Hematopoietic multipotent progenitor cell treated with erythropoietin and hydrocortisone succinate and interleukin-3 and kit ligand, for 17 days (in vitro differentiated cells): Measurements from ENCODE around the gene FAM114A1.

Experiments
- DNase-seq: peaks from one replicate; pipeline ENCODE4 v3.0.0-alpha.2; 2015; ENCODE audit warnings: low spot score

FAM114A1 gene

DNA sequence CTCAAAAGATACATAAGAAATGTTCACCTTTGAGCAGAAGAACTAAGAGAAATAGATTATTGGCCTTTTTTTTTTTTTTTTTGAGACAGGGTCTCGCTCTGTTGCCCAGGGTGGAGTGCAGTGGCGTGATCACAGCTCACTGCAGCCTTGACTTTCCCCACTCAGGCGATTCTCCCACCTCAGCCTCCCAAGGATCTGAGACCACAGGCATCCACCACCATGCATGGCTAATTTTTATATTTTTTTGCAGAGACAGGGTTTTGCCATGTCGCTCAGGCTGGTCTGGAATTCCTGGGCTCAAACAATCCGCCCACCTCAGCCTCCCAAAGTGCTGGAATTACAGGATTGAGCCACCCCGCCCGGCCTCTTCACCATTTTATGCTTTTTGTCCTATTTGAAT lies 8.1 kb upstream of the FAM114A1 start:
- no peak for DNase-seq

DNA sequence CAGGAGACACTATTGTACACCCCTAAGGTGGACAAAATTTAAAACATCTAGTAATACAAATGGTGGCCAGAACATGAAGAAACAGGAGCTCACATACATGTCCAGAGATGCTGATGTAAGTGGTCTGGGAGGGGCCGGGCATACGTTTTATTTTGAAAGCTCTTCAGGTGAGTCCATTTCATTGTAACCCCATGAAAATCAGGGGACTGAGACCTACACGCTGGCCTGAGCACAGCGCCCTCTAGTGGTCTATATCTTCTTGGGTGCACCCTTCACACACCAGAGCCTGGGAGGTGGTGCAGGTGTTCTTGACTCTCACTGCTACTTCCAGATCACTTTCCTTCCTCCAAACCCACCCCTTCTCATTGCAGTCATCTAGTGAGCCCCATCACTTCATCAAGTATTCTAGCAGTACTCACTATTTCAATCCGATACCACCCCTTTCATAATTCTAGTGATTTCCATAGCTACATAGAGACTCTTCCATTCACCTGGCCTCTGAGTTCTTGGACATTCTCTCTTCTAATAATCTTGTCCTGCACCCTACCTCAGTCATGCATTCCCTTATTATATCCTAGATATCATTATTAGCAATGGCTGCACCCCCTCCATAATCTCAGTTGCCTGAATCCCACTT lies 6.7 kb upstream of the FAM114A1 start:
- peak; percentile 80 for DNase-seq

DNA sequence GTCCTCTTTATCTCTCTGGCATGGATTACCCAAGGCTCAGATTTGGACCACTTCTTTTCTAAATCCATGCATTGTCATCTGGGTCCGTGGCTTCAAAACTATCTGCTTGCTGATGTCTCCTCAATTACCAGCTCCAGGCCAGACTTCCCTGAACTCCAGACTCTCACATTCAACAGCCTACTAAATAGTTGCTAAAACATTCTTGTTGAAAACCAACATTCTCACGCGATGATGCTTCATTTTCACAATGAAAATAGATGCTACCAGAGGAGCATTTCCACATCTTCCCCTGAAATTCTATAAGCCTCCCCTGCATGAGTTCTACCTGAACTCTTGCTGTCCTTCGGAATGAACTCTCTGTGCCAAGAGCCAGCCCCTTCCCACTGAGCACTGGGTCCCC lies 5.8 kb upstream of the FAM114A1 start:
- no peak for DNase-seq

DNA sequence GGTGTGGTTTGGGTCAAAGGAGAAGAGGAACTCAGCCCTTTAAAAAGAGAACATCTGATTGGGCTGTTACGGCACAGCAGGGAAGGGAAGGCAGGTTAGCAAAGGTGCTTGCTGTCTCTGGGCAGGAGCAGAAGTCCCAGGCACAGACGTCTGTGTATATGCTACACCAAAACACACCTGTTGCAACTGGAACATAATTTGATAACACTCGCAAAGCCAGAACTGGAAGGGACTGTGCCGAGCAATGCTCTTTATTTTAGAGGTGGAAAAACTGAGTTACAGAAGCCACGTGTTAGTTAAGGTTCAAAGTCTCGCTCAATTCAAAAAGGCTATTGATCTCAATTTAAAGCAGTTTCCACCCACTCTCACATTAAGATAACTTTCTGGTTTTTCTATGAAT lies 2.2 kb upstream of the FAM114A1 start:
- DNase-seq = no peak

DNA sequence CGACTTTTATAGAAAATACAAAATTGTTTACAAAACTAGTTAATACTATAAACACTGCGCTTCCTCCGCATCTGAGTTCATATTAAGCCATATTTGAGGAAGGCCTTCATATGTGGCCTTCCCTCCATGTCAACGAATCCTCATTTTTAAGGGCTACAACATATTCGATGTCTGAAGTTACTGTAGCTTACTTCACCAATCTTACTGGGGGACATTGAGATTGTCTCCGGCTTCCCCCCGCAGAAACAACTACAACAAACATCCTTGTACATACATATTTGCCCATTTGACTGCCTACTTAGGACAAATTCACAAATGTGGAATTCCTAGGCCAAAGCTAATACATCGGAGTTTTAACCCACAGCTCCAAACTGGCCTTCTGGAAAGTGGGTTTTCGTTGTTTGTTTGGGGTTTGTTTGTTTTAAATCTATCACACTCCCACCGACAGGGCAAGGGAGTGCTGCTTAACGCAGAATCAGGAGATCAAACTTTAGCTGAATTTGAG lies 581 bp upstream of the FAM114A1 start:
- no peak for DNase-seq

DNA sequence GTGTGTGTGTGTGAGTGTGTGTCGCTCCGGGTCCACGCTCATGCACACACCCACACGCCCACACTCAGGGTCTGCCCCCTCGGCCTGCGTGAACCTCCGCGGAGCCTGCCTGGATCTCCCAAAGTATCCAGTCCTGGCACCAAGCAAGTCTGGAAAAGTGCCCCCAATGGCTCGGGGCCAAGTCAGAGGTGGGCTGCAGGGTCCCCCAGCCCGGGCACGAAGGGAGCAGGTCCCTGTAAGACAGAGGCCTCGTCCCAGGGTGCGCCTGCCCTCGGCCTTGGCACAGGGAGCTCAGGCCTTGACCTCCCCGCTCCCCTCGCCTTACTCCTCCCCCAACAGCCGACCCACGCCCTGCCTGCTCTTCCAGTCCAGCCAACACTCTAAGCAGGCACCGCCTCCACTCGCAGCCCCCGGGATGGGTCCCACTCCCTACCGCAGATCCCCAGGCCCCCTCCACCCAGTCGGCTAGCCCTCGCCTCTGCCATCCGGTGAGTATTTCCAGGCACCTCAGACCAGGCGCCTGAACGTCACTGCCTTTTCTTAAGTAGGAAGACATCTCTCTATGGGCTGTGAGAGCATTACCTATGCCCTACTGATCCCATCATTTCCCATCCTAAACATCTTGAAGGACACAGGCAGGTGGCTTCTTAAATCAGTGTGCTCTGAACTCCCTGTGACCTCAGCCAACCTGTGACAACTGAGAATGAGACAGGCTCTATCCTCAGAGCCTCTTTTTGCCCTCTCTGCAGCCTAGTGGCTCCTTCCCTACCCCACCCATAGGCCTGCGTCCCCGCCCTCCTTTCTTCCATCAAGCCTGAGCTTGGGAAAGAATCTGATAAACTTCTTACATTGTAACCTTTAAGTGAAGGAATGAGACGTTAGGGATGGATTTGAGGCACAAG lies 704 bp downstream of the FAM114A1 start:
- no peak for DNase-seq

DNA sequence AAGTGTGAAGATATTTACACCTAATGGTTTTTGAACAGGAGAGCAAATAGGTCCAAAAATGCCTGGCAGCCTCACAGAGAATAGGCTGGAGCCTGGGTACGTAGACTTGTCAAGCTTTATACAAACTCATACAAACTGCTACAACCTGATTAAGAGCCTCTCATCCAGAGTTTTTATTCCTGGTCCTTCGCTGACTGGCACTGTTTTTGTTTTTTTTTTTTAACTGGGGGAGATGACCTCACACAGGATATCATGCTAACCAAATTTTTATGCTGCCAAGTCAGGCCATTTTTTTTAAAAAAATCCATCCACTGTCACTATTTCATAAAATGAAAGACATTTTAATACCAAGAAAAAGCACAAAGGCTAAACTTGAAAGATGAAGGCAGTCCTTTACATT lies 1.9 kb downstream of the FAM114A1 start:
- DNase-seq = no peak

DNA sequence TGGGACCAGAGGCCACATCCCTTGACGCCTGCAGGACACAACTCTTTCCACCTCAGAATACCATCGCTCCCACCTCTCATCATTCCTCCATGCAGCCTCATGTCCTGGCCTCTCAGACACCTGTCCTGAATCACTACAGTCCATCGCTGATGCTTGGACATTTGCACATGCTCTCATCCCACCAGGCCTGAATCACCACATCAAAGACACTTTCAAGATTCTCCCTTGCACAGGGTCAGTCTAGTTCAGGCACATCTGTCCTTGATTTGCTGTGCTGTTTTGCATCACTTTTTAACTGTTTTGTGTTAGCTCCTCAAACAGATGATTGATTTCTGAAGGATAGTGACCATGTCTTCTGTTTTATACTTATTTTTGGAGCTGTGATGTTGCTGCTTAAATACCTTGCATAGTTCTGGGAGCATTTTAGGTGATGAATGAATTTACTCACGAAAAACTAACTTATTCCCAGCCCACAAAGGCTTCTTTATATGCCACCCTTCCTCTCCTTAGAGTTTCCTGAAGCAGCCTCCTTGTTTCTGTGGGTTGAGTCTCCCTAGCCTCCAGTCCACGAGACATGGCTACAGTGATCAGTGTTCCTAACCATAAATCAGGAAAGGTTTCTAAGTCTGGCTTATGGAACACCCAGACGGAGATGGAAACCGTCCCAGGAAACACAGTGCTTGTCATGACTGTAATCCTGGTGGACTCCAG lies 2.6 kb downstream of the FAM114A1 start:
- DNase-seq = no peak

DNA sequence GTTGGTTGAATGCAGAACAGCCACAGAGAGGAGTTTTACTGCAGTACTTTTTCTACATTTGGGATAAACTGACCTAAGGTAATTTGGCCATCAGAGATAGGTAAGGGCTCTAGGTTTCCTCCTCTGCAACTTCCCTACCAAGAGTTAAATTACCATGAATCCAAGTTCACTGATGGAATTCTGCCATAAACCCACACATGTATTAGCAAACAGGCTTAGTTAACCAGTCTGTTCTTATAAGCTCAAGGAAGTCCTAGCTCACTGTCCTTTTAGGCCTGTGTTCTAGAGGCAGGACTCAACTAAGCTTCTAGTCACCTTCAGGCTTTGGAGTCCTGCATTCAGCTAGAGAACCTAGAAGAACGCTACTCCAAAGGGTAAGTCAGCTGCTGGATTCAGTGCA lies 4.0 kb downstream of the FAM114A1 start:
- no peak for DNase-seq

DNA sequence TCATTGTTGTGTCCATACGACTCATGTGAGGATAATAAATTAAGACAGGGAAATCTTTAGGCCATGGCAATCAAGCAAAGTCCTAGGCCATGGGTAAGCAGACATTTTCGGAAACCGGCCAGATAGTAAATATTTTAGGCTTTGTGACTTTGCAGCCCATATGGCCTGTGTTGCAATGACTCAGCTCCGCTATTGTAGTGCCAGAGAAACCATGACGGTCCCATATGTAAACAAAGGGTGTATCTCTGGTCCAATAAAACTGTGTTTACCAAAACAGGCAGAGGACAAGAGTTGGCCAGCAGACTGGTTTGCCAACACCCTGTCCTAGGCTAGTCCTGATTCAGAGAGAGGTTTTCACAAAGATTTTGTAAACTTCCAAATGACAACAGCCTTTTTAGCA lies 5.0 kb downstream of the FAM114A1 start:
- no peak for DNase-seq

DNA sequence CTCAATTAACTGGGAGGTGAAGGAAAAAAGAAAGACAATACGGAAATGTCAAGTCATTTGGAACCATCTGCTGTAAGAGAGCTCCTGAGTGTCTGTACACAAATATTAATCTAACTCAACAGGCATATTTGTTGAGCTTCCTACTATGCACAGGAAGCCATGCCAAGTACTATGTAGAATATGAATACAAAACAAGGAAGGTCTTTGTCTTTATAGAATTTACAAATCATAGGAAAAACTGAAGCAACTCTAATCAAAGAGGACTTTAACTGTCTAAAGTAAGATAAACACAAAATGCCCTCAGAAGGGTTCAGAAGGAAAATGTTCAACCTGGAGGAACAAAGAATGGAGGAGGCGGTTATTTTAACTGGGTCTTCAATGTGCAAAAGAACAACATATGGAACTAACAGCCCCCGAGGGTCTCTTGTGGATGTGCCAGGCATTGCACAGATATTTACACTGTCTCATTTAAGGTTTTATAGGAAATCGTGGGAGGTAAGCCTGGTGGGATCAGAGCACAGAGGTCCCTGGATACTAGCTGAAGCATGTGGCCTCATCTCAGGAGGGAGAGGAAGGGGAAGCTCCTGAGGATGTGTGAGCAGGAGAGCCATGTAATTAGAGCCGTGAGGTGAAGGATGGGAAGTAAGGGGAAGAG lies 5.8 kb downstream of the FAM114A1 start:
- DNase-seq = no peak

DNA sequence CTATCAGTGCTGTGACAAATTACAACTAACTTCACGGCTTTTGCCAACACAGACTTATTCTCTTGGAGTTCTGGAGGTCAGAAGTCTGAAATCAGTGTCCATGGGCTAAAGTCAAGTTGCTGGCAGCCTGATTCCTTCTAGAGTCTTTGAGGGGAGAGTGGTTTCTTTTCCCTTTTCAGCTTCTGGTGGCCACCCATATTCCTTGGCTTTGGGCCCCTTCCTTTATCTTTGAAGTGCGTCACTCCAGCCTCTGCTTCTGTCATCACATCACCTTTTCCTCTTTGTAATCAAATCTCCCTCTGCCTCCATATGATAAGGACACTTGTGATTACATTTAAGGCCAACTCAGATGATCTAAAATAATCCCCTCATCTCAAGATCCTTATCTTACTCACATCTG lies 9.0 kb downstream of the FAM114A1 start:
- DNase-seq = no peak

DNA sequence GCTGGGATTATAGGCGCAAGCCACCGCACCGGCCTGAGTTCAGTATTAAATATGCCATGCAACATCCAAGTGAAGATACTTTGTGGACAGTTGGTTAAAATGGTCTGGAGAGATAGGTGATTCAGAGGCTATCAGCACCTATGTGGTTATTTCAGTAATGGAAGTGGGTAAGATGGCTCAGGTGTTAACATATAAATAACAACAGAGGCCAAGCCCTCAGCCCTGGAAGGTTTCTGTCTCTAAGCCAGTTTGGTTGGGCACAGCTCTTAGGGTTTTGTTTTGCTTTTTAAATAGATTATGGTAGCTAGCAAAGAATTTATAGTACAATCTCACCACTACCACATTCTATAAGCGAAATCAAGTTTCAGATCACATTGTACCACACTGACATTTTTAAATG lies 16.6 kb downstream of the FAM114A1 start:
- DNase-seq = no peak

DNA sequence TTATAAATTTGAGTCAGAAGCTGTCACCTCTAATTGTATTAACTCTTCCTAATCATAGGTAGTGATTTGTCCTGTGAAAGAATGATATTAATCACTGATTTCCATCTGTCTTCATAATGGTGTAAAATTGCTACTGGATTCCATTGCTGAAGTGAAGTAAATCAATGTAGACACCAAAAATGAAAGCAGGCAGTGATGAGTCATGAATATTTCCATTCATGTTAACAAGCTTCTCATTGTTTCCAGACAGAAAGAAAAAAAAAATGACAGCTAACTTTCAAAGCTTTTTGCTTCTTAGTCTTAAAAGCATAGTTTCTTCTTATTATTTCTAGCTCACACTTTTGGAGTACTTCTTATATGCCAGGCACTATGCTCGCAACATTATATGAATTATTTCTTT lies 21.5 kb downstream of the FAM114A1 start:
- no peak for DNase-seq

DNA sequence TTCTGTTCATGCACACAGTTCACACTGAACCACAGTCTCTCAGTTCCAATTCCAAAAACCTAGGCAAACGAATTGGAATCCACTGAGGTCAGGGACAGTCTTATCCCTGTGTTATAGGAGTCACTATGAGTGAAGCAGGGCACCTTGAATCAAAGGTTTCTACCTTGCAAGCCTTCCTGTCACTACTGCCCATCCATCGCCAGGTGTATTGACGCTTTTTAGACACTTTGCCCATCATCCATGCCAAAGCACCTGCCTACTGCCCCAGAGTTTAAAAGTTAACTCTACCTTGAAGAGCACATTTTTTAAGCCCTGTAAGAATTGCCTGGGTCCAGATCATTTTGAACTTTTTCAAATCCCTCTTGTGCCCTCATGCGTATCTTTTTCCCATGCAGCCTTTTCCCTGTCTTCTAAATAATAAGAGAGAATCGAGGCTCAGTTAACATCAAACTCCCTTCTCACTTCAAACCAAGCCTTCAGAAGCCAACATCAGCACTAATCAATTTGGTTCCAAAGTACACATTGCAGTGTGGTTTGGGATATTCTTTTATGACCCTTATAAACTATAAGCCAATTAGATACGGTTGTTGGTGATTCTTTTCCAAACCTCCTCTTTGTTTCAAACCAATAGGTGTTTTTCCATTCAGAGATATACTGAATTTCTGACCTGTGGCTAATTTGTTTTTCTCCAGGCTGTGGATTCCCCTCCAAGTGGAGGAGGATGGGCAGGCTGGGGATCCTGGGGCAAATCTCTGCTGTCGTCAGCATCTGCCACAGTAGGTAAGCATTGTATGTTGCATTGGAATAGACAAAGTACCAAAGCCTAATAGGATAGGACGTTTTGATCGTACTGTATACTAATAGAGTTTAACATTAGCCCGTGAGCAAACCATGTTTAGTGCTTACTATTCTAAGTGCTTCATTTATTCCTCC lies 23.7 kb downstream of the FAM114A1 start:
- DNase-seq = no peak

DNA sequence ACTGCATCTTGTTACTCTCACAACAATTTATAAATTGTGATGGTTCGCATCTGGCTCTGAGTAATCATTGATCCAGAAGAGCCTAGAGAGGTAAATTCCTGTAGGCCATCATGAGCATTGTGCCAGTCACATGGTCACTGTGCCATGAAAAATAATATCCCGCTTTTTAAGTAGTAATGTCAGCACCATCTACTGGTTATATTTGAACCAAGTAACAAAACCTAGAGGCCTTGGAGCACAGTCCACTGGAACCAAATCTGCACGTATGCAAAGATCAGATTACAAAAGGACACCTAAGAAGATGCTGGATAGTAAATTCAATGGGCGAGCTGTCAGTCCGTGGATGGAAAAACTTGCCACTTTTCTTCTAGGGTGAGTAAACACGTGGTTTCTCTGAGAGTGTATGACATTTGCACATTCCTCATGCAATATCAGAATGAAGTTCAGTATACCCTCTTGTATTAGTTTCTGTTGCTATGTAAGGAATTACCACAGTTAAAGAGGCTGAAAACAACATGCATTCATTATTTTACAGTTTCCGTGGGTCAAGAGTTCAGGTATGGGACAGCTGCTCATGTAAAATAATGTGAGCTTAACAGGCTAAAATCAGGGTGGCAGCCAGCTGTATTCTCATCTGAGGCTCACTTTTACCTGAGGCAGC lies 26.8 kb downstream of the FAM114A1 start:
- DNase-seq = no peak

DNA sequence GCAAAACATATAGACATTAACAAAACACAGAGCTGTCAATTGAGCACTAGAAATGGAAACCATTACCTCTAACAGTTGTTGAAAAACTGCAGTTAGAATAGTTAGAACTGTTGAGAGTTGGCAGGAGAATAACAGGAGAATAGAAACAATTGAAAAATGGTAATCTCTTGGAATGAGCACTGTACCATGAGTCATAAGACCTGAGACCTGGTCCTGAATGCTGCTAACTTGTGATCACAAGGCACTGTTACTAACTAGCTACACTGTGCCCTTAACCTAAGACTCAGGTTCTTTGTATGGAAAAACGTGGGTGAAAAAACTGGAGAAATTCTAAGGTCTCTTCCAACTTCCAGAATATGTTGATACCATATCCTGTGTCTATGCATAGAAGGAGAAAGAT lies 29.3 kb downstream of the FAM114A1 start:
- no peak for DNase-seq

DNA sequence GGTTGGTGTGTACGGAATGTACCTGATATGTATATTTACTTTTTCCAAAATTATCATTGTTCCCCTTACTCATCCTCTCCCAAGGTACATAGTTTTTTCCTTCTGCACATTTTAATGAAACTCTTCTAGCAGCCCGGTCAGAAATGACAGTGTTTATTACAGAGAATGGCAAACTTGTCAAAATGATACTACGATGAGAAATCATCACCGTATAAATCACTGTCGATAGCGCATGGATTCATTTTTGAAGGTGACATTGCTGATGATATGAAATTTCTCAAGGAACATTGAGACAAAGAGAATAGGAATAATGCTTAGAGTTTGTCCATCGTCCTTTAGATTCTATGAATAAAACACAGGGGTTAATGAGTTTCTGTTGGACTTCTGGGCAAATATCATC lies 30.6 kb downstream of the FAM114A1 start:
- DNase-seq = no peak

DNA sequence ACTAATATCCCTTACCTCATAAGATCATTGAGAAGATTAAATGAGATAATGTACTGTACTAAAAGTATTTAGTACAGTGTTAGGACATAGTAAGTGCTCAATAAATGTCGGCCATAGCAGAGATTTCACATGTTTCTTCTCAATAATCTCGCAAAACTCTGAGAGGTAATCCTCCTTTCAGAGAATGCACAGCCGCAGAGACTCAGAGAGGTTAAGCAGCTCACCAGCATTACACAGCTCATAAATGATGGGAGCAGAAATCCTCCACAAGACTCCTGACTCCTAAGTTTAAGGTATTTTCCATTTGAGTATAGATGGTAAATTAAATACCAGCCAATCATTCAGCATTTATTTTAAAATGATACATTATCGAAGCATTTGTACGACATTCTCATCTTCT lies 34.6 kb downstream of the FAM114A1 start:
- no peak for DNase-seq

DNA sequence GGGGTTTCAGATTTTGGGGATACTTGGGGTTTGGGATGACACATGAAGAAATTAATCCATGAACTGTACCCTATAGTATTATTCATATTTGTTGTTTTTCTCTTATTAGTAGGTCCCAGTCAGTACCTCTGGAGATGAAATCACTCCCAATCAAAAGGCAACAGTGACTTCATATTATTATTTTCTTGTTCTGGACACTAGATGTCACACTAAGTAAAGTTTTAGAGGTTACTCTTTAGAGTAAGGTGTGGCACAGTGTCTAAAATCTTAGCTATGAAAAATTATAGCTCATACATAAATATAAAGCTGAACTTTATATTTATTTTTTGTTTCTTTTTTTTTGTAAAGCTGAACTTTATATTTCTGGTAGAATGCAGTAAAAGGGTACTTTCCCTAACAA lies 35.1 kb downstream of the FAM114A1 start:
- peak; percentile 29 for DNase-seq
